ENCODE data around the gene SMIM1.

SMIM1 gene

DNA sequence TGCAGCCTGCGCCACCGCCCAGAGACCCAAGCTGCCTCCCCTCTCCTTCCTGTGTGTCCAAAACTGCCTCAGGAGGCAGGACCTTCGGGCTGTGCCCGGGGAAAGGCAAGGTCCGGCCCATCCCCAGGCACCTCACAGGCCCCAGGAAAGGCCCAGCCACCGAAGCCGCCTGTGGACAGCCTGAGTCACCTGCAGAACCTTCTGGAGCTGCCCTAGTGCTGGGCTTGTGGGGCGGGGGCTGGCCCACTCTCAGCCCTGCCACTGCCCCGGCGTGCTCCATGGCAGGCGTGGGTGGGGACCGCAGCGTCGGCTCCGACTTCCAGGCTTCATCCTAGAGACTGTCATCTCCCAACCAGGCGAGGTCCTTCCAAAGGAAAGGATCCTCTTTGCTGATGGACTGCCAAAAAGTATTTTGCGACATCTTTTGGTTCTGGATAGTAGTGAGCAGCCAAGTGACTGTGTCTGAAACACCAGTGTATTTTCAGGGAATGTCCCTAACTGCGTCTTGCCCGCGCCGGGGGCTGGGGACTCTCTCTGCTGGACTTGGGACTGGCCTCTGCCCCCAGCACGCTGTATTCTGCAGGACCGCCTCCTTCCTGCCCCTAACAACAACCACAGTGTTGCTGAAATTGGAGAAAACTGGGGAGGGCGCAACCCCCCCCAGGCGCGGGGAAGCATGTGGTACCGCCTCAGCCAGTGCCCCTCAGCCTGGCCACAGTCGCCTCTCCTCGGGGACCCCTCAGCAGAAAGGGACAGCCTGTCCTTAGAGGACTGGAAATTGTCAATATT is 39.3 kb upstream of the SMIM1 start:
- CTCF ChIA-PET, result interaction anchor here (2.1 kb wide), 1 partner anchor 9 kb away, joined by 17 read pairs; no protein-coding TSS in a partner anchor
- POLR2A ChIA-PET, result no interaction called here
- TF ChIP-seq, protein P1, sequence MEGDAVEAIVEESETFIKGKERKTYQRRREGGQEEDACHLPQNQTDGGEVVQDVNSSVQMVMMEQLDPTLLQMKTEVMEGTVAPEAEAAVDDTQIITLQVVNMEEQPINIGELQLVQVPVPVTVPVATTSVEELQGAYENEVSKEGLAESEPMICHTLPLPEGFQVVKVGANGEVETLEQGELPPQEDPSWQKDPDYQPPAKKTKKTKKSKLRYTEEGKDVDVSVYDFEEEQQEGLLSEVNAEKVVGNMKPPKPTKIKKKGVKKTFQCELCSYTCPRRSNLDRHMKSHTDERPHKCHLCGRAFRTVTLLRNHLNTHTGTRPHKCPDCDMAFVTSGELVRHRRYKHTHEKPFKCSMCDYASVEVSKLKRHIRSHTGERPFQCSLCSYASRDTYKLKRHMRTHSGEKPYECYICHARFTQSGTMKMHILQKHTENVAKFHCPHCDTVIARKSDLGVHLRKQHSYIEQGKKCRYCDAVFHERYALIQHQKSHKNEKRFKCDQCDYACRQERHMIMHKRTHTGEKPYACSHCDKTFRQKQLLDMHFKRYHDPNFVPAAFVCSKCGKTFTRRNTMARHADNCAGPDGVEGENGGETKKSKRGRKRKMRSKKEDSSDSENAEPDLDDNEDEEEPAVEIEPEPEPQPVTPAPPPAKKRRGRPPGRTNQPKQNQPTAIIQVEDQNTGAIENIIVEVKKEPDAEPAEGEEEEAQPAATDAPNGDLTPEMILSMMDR (IDR thresholded peaks at IDR 0.05; ENCODE audit: insufficient read depth, low read length, missing control alignments), result no peak
- no peak overlapping the region for H3K4me3 ChIP-seq (ENCODE audit: low read depth, low read length)
- DNase-seq (ENCODE audit: low read depth, low spot score), result no peak

DNA sequence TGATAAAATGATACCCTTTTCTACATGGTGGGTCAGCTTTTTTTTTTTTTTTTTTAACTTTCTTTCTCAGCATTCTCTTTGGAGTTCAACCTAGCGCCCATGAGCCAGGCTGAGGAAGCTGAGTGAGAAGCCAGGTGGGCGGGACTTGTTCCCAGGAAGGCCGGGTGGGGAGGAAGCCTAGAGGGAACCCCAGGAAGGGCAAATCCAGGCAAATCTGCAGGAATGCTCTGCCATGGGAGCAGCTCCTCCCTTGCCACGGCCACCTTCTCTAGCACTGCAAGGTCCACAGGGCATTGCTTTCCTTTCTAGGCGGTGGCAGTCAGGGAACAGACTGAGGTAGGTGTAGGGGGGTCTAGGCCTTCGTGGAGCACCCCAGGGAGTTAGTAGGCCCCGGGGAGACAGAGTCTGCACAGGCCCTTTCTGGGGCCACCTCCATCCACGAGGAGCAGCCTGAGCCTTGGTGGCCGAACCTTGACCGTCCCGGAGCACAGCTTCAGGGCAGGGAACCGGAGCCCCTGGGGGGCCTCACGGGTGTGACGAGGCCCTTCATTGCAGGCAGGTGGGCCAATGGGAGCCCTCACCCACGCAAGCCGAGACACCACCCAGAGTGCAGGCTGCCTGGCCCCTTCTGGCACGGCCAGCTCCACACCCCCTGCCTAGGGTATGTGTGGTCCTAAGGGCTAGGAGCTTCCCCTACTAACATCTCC is 38.5 kb upstream of the SMIM1 start:
- ChIA-PET CTCF (interaction anchor here (2.1 kb wide), 1 partner anchor 9 kb away, joined by 17 read pairs; no protein-coding TSS in a partner anchor), POLR2A (no interaction called here)
- no peak for DNase-seq (ENCODE audit: low read depth, low spot score)
- no peak overlapping the region for H3K4me3 ChIP-seq (ENCODE audit: low read depth, low read length)
- TF ChIP-seq, protein P1 (IDR thresholded peaks at IDR 0.05; ENCODE audit: insufficient read depth, low read length, missing control alignments), result no peak

DNA sequence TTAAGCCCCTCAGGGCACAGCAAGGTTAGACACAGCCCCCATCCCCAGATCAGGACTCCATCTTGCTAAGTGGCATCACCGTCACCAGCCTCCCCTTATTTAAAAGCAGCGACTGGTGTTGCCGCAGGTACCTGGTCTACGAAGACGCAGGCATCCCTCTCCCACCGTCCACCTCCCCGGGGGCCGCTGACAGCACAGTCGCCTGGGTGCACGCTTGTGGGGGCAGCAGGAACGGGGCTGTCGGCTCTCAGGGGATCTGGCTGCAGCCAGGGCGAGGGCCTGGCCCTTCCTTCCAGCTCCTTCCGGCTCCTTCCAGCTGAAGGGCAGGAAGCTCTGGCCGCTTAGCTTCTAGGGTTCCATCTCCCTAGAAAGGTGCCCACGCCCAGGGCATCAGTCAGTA is 37.9 kb upstream of the SMIM1 start:
- TF ChIP-seq, protein P1 (IDR thresholded peaks at IDR 0.05; ENCODE audit: insufficient read depth, low read length, missing control alignments), result no peak
- no peak overlapping the region for H3K4me3 ChIP-seq (ENCODE audit: low read depth, low read length)
- CTCF ChIA-PET, result interaction anchor here (2.1 kb wide), 1 partner anchor 10 kb away, joined by 17 read pairs; no protein-coding TSS in a partner anchor
- POLR2A ChIA-PET, result no interaction called here
- DNase-seq (ENCODE audit: low read depth, low spot score), result no peak

DNA sequence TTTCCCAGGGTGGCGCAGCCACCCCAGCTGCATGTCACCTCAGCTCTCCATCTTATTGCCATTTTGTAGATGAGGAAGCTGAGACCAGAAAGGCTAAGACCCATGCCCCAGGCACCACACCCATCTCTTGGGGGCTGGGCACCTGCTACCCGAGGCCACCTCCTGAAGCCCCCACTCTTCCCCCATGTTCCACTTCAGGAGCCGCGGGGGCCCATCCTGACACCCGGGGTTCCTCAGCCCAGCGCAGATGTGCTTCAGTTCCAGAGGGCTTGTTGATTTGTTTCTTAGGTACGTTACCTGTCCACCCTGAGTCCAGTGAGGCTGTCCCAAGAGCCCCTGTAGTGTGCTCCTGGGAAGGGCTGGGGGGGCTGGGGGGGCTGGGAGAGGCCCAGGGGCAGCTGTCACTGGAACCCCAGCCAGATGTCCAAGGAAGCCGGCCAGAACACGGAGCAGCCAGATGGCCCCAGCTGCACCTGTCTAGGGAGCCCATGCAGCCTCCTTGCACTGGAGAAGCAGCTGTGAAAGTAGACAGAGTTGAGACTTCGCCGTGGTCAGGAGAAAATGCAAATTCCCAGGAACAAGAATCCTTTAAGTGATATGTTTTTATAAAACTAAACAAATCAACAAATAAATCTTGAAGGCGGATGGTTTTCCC is 37.4 kb upstream of the SMIM1 start:
- CTCF ChIA-PET, result interaction anchor here (0.8 to 2.7 kb wide), 3 partner anchors 8 to 11 kb away, joined by 3 to 17 read pairs (median 10); no protein-coding TSS in a partner anchor
- no peak overlapping the region for H3K4me3 ChIP-seq (ENCODE audit: low read depth, low read length)
- POLR2A ChIA-PET, result no interaction called here
- no peak for DNase-seq (ENCODE audit: low read depth, low spot score)
- TF ChIP-seq, protein P1 (IDR thresholded peaks at IDR 0.05; ENCODE audit: insufficient read depth, low read length, missing control alignments), result no peak

DNA sequence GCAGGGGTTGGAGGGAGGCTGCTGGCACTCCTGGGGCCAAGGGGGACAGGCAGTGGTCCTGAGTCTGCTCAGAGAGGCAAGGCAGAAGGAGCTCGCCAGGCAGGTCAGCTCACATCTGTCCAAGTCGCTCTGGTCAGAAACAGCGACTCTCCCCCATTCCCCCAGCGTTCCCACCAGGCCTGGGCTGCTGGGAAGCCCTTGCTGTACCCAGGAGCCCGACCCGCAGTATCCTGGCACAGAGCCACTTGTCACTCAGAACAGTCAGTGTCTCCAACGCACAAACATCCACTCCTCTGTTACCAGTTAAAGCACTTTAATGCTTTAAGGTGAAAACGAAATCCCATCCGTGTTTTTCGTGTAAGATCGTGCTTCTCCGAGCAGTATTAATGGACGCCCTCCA is 36.9 kb upstream of the SMIM1 start:
- DNase-seq (ENCODE audit: low read depth, low spot score), result no peak
- ChIA-PET POLR2A (no interaction called here), CTCF (interaction anchor here (0.8 to 2.7 kb wide), 2 partner anchors 8 to 12 kb away, joined by 3 to 10 read pairs; no protein-coding TSS in a partner anchor)
- no peak overlapping the region for H3K4me3 ChIP-seq (ENCODE audit: low read depth, low read length)
- TF ChIP-seq, protein P1 (IDR thresholded peaks at IDR 0.05; ENCODE audit: insufficient read depth, low read length, missing control alignments), result no peak
